ENCODE results near the gene INF2.

The INF2 gene

GRCh38 chr14:104643306-104643705 is 46.1 kb upstream of the INF2 start:
- peaks cover 14% of the 10 kb centered on the region for H3K27me3 ChIP-seq
- TF ChIP-seq, protein P1, sequence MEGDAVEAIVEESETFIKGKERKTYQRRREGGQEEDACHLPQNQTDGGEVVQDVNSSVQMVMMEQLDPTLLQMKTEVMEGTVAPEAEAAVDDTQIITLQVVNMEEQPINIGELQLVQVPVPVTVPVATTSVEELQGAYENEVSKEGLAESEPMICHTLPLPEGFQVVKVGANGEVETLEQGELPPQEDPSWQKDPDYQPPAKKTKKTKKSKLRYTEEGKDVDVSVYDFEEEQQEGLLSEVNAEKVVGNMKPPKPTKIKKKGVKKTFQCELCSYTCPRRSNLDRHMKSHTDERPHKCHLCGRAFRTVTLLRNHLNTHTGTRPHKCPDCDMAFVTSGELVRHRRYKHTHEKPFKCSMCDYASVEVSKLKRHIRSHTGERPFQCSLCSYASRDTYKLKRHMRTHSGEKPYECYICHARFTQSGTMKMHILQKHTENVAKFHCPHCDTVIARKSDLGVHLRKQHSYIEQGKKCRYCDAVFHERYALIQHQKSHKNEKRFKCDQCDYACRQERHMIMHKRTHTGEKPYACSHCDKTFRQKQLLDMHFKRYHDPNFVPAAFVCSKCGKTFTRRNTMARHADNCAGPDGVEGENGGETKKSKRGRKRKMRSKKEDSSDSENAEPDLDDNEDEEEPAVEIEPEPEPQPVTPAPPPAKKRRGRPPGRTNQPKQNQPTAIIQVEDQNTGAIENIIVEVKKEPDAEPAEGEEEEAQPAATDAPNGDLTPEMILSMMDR (IDR thresholded peaks at IDR 0.05) = no peak
- H3K9me3 ChIP-seq = no peaks in the 10 kb centered on the region
- H3K4me1 ChIP-seq (ENCODE audit: control insufficient read depth in 1 of 2, insufficient read depth in 1 of 2, low read depth in 1 of 2, low read length in 1 of 2) = no peaks in the 10 kb centered on the region
- H3K36me3 ChIP-seq = no peaks in the 10 kb centered on the region
- no peak overlapping the region for H3K4me3 ChIP-seq (ENCODE audit: low read depth in 1 of 2, low read length in 1 of 2)
- H3K27ac ChIP-seq = no peak overlapping the region

DNA sequence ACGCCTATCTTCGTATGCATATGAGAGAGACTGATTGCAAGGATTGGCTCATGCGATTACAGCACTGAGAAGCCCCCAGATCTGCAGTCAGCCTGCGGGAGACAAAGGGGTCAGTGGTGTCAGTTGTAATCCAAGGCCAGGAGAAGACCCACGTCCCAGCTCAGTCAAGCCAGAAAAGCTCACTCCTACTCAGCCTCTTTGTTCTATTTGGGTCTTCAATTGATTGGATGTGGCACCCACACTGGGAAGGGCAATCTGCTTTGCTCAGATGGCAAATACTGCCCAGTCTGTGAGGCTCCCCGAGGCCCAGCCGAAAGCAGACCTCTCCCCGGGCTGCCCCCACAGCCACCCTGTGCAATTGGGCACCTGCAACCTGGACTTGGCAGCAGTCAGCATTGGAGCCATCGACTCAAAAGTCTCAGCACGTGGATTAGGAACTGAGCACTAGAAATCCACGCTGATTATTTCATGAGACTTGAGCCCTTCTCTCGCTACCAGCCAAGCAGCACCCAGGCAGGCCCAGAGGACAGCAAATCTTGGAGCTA is 45.3 kb upstream of the INF2 start:
- Histone ChIP-seq H3K4me3 (ENCODE audit: low read depth in 1 of 2, low read length in 1 of 2) (no peak overlapping the region), H3K27me3 (peaks cover 17% of the 10 kb centered on the region), H3K36me3 (no peaks in the 10 kb centered on the region), H3K4me1 (ENCODE audit: control insufficient read depth in 1 of 2, insufficient read depth in 1 of 2, low read depth in 1 of 2, low read length in 1 of 2) (no peaks in the 10 kb centered on the region), H3K27ac (no peak overlapping the region), H3K9me3 (no peaks in the 10 kb centered on the region)
- TF ChIP-seq, protein P1 (IDR thresholded peaks at IDR 0.05) = no peak

DNA sequence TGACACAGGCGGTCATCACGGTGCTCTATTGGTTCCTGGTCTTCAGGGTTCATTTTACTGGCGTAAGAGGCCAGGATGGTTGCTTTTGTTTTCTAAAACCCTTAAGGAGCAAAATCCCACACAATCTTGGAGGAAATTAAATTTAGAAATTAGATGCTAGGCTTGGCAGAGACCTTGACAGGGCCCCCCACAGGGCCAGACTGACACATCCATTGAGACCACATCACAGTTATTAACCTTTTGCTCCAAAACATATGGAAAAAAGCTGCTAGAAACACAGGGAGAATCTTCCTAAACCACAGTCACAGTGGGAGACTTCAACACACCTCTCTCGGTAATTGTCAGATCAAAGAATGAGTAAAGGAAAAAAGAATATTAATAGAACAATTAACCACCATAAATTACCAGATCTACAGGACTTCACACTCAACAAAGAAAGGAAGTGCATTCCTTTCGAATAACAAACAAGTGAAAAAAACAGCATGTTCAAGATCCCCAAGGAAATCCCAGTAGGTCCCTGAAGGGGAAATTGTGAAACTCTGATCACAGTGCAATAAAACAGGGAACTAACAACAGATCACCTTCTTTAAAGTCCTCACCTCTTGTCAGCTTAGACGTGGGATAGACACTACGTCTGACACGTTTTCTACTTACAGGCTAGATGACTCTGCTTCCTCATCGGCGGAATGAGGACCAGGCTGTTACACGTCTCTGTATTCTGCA is 44.6 kb upstream of the INF2 start:
- H3K27me3 ChIP-seq = peaks cover 17% of the 10 kb centered on the region
- no peaks in the 10 kb centered on the region for H3K4me1 ChIP-seq (ENCODE audit: control insufficient read depth in 1 of 2, insufficient read depth in 1 of 2, low read depth in 1 of 2, low read length in 1 of 2)
- TF ChIP-seq, protein P1 (IDR thresholded peaks at IDR 0.05) = no peak
- no peaks in the 10 kb centered on the region for H3K9me3 ChIP-seq
- no peak overlapping the region for H3K27ac ChIP-seq
- H3K36me3 ChIP-seq = no peaks in the 10 kb centered on the region
- H3K4me3 ChIP-seq (ENCODE audit: low read depth in 1 of 2, low read length in 1 of 2) = no peak overlapping the region

- Histone ChIP-seq H3K27ac (no peak overlapping the region), H3K4me3 (ENCODE audit: low read depth in 1 of 2, low read length in 1 of 2) (no peak overlapping the region), H3K9me3 (no peaks in the 10 kb centered on the region), H3K36me3 (no peaks in the 10 kb centered on the region), H3K27me3 (peaks cover 28% of the 10 kb centered on the region), H3K4me1 (ENCODE audit: control insufficient read depth in 1 of 2, insufficient read depth in 1 of 2, low read depth in 1 of 2, low read length in 1 of 2) (peaks cover 4 to 5% of the 10 kb centered on the region in 2 experiments)
- TF ChIP-seq, protein P1 (IDR thresholded peaks at IDR 0.05) = no peak
Measured at GRCh38 chr14:104647467-104648043, 41.9 kb upstream of the INF2 start.

- no peak overlapping the region for H3K27ac ChIP-seq
- H3K4me3 ChIP-seq (ENCODE audit: low read depth in 1 of 2, low read length in 1 of 2) = no peak overlapping the region
- peaks cover 4 to 5% of the 10 kb centered on the region in 2 experiments for H3K4me1 ChIP-seq (ENCODE audit: control insufficient read depth in 1 of 2, insufficient read depth in 1 of 2, low read depth in 1 of 2, low read length in 1 of 2)
- TF ChIP-seq, protein P1 (IDR thresholded peaks at IDR 0.05) = peak; percentile 72
- H3K9me3 ChIP-seq = no peaks in the 10 kb centered on the region
- no peaks in the 10 kb centered on the region for H3K36me3 ChIP-seq
- H3K27me3 ChIP-seq = peaks cover 28% of the 10 kb centered on the region
Measured at GRCh38 chr14:104650057-104650980, 39.1 kb upstream of the INF2 start.

Data from neutrophil (primary cell).